ENCODE measurements around the gene PREB. TPM values are rescaled to one million over a fixed set of nuclear protein-coding genes. Genes with fewer than 3 reads are reported as not detected.
A peak's percentile ranks its signal among the peaks of the same experiment; 100 is the strongest.

Gene PREB
- total and polyA plus RNA-seq, 2 of the 13 experiments (the other 11 are each of a cell fraction or from before 2014, with no cell fraction given): 112 to 192 TPM

DNA sequence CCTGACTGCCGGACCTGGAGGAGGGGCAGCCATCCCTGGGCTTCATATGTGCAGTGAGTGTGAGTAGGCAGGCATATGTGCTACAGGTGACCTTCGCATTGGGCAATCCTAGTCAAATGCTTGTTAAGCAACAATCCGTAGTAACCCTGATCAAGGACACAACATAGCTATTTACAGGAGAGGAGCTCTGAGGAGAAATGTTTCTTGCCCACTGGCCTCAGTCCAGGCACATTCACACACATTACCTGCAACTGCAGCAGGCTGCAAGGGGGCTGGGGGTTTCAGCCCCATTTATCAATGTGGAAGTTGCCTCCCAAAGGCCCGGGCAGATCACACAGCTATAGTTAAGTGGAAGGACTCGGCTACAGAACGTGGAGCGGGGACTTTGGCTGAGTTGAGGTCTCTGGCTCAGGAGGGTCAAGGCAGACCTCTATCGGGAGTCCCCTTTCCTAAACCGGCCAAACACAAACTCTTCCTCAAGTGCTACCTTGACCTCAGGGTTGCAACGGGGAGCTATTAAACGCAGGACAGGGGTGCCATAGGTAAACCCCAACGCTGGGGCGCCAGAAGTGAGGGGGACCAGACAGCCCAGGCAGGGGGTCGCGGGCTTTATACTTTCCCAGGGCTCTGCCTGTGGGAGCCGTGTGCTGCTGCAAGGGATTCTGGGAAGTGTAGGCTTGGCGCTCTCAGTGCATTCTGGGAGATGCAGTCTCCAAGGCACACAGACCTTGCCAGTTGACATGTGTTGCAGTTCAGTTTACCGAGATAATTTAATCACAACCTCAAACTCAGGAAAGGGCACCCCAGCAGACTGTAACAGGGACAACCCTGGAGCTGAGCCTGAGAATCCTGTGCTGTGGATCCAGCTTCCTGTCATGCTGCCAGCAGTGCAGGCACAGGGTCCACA lies 38.4 kb downstream of the PREB start (continued):
- TF ChIP-seq, protein P1, sequence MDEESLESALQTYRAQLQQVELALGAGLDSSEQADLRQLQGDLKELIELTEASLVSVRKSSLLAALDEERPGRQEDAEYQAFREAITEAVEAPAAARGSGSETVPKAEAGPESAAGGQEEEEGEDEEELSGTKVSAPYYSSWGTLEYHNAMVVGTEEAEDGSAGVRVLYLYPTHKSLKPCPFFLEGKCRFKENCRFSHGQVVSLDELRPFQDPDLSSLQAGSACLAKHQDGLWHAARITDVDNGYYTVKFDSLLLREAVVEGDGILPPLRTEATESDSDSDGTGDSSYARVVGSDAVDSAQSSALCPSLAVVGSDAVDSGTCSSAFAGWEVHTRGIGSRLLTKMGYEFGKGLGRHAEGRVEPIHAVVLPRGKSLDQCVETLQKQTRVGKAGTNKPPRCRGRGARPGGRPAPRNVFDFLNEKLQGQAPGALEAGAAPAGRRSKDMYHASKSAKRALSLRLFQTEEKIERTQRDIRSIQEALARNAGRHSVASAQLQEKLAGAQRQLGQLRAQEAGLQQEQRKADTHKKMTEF (CRISPR knock-in tag; IDR thresholded peaks at IDR 0.05): peak; percentile 88
- peak; percentile 96 for TF ChIP-seq ZNF430 (CRISPR knock-in tag; IDR thresholded peaks at IDR 0.05)
- no peak; the same call in 1 of the 2 replicates for TF ChIP-seq ZNF34 (CRISPR knock-in tag; IDR thresholded peaks at IDR 0.05; ENCODE audit: borderline replicate concordance)
- no peak for TF ChIP-seq NFRKB (IDR thresholded peaks at IDR 0.05)
- TF ChIP-seq ZNF501 (CRISPR knock-in tag; IDR thresholded peaks at IDR 0.05): peak; percentile 98
- TF ChIP-seq SOX6 (IDR thresholded peaks at IDR 0.05): no peak
- peak; percentile 94 for TF ChIP-seq SOX6 (CRISPR knock-in tag; IDR thresholded peaks at IDR 0.05)
- TF ChIP-seq, protein P2, sequence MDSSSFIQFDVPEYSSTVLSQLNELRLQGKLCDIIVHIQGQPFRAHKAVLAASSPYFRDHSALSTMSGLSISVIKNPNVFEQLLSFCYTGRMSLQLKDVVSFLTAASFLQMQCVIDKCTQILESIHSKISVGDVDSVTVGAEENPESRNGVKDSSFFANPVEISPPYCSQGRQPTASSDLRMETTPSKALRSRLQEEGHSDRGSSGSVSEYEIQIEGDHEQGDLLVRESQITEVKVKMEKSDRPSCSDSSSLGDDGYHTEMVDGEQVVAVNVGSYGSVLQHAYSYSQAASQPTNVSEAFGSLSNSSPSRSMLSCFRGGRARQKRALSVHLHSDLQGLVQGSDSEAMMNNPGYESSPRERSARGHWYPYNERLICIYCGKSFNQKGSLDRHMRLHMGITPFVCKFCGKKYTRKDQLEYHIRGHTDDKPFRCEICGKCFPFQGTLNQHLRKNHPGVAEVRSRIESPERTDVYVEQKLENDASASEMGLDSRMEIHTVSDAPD (CRISPR knock-in tag; IDR thresholded peaks at IDR 0.05): peak; percentile 77
- peak; percentile 94 for TF ChIP-seq ERF (CRISPR knock-in tag; IDR thresholded peaks at IDR 0.05)
- no peak for TF ChIP-seq SRF (IDR thresholded peaks at IDR 0.05; ENCODE audit: low read depth, low read length)
- peak; percentile 80 for TF ChIP-seq ZBTB7A (CRISPR knock-in tag; IDR thresholded peaks at IDR 0.05)
- no peak for TF ChIP-seq ZNF790 (CRISPR knock-in tag; IDR thresholded peaks at IDR 0.05; ENCODE audit: borderline replicate concordance)
- no peak for TF ChIP-seq ZNF17 (CRISPR knock-in tag; IDR thresholded peaks at IDR 0.05)
- TF ChIP-seq REXO4 (CRISPR knock-in tag; IDR thresholded peaks at IDR 0.05; ENCODE audit: borderline replicate concordance): no peak
- peak; percentile 95 for TF ChIP-seq IRF2 (CRISPR knock-in tag; IDR thresholded peaks at IDR 0.05)
- TF ChIP-seq, protein P3, sequence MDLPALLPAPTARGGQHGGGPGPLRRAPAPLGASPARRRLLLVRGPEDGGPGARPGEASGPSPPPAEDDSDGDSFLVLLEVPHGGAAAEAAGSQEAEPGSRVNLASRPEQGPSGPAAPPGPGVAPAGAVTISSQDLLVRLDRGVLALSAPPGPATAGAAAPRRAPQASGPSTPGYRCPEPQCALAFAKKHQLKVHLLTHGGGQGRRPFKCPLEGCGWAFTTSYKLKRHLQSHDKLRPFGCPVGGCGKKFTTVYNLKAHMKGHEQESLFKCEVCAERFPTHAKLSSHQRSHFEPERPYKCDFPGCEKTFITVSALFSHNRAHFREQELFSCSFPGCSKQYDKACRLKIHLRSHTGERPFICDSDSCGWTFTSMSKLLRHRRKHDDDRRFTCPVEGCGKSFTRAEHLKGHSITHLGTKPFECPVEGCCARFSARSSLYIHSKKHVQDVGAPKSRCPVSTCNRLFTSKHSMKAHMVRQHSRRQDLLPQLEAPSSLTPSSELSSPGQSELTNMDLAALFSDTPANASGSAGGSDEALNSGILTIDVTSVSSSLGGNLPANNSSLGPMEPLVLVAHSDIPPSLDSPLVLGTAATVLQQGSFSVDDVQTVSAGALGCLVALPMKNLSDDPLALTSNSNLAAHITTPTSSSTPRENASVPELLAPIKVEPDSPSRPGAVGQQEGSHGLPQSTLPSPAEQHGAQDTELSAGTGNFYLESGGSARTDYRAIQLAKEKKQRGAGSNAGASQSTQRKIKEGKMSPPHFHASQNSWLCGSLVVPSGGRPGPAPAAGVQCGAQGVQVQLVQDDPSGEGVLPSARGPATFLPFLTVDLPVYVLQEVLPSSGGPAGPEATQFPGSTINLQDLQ (CRISPR knock-in tag; IDR thresholded peaks at IDR 0.05): peak; percentile 90; the same call in 1 of the 2 replicates
- TF ChIP-seq, protein P4, sequence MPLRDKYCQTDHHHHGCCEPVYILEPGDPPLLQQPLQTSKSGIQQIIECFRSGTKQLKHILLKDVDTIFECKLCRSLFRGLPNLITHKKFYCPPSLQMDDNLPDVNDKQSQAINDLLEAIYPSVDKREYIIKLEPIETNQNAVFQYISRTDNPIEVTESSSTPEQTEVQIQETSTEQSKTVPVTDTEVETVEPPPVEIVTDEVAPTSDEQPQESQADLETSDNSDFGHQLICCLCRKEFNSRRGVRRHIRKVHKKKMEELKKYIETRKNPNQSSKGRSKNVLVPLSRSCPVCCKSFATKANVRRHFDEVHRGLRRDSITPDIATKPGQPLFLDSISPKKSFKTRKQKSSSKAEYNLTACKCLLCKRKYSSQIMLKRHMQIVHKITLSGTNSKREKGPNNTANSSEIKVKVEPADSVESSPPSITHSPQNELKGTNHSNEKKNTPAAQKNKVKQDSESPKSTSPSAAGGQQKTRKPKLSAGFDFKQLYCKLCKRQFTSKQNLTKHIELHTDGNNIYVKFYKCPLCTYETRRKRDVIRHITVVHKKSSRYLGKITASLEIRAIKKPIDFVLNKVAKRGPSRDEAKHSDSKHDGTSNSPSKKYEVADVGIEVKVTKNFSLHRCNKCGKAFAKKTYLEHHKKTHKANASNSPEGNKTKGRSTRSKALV (CRISPR knock-in tag; IDR thresholded peaks at IDR 0.05): peak; percentile 77
- peak; percentile 17; the same call in 1 of the 2 replicates for TF ChIP-seq GFI1 (CRISPR knock-in tag; IDR thresholded peaks at IDR 0.05; ENCODE audit: borderline replicate concordance)
- TF ChIP-seq ZNF260 (CRISPR knock-in tag; IDR thresholded peaks at IDR 0.05; ENCODE audit: borderline replicate concordance, low read depth): no peak

All from HepG2 (cell line).